ENCODE results near the gene WDSUB1.

The WDSUB1 gene

GRCh38 chr2:159266554-159266953, 19.9 kb downstream of the WDSUB1 start:
- DNase-seq (ENCODE audit: low spot score) = no peak

- no peak for DNase-seq (ENCODE audit: low spot score)
These were observed 21.3 kb downstream of the WDSUB1 start for GRCh38 chr2:159265171-159265576.

DNA sequence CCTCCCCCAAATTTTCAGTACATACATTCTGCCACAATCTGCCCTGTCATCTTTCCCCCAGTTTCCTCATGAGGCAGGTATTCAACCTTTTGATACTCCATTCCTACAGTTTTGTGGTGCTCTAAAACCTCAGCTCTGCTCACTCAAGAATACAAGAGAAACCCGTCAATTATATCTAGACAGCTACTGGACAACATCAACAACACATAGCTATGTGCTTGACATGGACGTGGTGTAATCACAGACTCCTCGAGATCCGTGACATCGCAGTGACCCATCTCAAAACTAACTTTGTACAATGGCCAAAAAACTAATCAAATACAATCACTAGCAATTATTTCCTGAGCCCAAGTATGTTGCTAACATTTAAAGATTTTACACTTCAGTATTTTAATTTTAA, 23.6 kb downstream of the WDSUB1 start:
- no peak for DNase-seq (ENCODE audit: low spot score)

GRCh38 chr2:159262226-159262625, 24.3 kb downstream of the WDSUB1 start:
- no peak for DNase-seq (ENCODE audit: low spot score)

DNA sequence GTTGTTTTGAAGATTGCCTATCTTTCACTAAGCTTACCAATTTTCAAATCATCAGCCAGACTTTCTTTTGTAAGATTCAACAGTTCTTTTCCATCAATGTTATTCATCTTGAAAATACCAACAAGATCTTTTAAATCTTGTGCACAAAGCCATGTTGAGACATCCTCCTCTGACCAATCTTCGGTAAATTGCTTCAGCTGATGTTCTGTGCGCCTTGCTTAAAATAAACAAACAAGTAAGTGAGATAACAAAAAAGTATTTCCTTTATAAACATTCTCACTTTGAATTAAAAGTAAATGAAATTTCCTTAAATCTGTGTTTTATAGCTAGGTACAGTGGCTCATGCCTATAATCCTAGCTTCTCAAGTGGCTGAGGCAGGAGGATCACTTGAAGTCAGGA, 30.3 kb downstream of the WDSUB1 start:
- no peak for DNase-seq (ENCODE audit: low spot score)

- DNase-seq (ENCODE audit: low spot score) = no peak
These were observed 33.6 kb downstream of the WDSUB1 start for GRCh38 chr2:159252905-159253304.

DNA sequence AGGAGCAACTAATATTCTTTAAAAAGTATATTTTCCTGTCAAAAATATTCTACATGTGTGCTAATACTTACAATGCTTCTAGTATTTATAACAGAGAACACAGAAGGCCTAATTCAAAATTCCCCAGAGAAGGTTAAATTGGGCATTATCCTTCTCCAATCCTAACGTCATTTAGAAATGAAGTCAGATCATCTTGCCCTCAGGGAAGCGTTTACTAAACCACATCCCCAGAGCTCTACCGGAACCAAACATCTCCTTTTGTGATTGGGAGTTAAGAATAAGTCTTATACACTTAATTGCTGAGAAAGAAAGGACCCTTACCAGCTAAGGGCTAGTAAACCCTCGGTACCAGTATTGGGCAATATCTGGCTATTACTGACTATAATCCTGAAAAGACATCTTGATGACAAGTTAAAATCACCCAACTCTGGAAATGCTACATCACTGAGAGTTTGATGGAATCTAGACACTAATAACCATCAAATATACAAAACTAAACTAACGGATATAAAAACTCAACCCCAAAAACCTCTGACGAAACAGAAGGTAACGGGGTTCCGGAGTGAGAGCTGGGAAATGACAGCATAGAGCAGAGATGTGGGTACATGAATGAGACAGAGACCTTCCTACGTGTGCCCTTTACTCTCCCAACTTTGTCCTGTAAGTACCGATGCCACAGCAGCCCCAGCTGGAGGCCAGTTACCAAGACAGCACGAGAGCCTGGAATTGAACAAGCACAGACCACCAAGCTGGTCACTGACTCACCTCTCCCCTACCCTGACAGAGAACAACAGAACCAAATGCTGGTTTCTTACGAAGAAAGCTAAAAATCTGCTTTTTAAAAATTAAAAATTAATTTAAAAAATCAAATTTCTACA, 35.0 kb downstream of the WDSUB1 start:
- DNase-seq (ENCODE audit: low spot score) = no peak

DNA sequence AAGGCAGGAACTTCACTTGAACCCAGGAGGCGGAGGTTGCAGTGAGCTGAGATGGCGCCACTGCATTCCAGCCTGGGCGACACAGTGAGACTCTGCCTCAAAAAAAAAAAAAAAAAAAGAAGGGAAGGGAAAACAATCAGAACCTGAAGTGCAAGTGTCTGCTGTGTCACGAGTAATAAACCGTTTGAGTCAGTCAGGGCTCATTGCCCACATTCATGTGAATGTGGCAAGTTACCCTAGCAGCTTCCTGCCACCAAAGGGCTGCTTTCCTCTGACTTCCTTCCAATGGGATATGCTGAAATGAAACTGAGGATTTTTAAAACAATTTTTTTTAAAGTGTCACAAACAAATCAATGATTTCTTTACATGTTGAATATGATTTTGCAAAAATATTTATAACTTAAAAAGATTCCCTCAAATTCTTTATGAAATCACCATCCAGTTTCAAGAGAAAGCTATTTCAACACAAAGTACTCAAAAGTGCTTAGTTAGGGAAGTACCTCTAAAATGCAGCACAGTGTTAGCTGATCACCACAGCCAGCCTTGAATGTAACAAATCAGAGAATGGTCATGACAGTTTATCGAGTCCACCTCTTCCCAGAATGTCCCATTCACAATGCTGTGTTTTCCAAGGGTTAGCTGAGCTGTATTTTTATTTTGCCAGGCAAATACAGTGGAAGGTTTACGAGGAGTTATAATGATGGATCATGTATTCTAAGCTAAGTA, 36.4 kb downstream of the WDSUB1 start:
- DNase-seq (ENCODE audit: low spot score) = no peak

DNA sequence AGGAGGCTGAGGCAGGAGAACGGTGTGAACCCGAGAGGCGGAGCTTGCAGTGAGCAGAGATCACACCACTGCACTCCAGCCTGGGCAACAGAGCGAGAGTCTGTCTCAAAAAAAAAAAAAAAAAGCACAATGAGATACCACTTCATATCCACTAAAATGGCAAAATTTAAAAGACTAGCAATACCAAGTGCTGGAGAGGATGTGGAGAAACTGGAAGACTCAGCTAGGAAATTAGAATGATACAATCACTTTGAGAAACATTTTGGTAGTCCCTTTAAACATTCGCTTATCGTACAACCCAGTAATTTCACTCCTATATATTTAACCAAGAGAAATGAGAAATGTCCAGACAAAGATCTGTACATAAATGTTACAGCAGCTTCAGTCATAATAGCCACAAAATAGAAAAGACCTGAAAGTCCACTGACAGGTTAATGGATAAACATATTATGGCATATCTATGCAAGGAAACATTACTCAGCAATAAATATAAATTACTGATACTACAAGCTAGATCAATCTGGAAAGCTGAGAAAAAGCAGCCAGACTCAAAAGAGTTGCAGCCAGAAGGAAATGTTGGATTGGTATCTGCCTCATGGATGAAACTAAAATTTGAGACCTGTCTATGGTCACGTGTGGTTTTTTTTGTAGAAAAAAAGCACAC, 40.0 kb downstream of the WDSUB1 start:
- DNase-seq (ENCODE audit: low spot score) = no peak

GRCh38 chr2:159243529-159243928, 43.0 kb downstream of the WDSUB1 start:
- no peak for DNase-seq (ENCODE audit: low spot score)

GRCh38 chr2:159234868-159235267, 51.6 kb downstream of the WDSUB1 start:
- no peak for DNase-seq (ENCODE audit: low spot score)

DNA sequence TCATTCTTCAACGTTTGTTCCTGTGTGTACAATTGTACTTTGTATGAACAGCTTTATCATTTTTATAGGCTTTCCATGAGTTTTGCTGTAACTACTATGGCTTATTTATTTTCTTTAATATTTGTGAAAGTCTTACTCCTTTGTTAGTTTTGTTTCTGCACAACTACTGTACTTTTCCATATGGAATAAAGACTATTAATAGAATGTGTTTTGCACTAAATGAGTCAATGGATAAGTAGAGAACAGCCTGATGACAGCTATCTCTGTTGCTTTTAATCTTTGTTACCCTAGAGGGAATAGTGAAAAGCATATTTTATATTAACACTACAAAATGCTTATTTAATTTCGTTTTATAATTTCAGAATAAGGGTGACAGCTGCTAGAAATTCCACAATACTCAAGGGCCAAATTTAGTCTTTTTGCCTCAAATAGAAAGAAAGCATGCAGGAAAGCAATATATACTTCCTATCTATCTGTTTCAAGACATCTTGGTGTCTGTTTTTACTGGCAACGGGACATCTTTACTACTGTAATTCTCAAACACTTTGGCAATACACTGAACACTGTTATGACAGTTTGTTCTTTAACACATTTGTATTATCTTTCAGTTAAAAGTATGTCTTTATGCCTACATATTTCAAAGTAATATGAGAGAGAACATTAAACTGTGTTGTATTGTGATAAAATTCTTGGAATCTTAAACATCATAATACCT, 53.9 kb downstream of the WDSUB1 start:
- DNase-seq (ENCODE audit: low spot score) = no peak

DNA sequence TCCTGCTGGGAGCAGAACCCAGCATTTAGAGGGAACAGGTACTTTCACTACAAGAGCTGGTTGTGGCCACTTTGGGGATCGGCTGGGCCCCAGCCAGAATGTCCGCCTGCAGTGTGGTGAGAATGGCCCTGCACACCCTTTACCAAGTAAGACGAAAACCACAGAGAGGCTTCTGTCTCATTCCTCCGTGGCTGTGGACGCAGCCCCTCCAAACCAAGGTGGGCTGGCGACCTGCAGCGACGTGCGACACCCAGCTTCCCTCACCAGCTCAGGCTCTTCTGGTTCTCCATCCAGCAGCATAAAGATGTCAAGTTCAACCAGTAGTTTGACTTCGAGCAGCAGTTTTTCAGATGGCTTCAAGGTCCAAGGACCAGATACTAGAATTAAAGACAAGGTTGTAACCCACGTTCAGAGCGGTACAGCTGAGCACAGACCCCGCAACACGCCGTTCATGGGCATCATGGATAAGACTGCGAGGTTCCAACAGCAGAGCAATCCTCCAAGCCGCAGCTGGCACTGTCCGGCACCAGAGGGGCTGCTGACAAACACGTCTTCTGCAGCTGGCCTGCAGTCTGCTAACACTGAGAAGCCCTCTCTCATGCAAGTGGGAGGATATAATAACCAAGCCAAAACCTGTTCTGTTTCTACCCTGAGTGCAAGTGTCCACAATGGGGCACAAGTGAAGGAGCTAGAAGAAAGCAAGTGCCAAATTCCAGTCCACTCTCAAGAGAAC, 56.2 kb downstream of the WDSUB1 start:
- no peak for DNase-seq (ENCODE audit: low spot score)

DNA sequence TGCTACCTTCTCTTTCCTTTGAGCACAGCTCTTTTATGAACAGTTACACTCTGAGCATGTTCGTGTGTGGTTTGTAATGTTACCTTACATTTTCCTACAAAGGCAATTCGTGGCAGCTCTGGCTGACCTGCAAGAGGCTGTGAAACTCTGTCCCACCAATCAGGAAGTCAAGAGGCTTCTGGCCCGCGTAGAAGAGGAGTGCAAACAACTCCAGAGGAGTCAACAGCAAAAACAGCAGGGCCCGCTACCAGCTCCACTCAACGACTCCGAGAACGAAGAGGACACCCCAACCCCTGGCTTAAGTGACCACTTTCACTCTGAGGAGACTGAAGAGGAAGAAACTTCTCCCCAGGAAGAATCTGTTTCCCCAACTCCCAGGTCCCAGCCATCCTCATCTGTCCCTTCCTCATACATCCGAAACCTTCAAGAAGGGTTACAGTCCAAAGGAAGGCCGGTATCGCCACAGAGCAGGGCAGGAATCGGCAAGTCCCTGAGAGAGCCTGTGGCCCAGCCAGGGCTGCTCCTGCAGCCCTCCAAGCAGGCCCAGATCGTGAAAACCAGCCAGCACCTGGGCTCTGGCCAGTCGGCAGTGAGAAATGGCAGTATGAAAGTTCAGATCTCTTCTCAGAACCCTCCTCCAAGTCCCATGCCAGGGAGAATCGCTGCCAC, 56.9 kb downstream of the WDSUB1 start:
- no peak for DNase-seq (ENCODE audit: low spot score)

DNA sequence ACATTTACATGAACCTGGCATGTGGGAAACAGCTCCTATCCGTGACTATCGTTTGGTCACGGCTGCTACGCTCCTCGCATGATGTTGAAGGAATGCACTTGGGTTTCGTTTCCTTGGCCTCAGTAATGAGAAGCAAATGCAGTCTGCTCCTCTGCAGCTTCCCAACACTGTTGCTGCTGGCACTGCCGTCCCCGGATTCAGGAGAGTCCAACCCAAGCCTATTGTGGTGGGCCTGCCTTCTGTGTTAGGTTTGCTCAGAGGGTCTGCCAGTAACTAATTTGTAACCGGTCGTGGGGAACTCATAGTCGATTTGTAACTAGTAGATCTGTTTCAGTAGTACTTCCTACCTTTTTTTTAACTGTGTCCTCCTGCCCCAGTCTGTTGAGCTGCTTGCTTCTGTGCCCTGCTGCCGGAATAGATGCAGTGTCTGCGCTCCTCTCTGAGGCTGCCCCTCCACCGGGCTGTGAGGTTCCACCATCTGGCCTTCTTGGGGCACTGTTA, 58.4 kb downstream of the WDSUB1 start:
- no peak for DNase-seq (ENCODE audit: low spot score)

DNA sequence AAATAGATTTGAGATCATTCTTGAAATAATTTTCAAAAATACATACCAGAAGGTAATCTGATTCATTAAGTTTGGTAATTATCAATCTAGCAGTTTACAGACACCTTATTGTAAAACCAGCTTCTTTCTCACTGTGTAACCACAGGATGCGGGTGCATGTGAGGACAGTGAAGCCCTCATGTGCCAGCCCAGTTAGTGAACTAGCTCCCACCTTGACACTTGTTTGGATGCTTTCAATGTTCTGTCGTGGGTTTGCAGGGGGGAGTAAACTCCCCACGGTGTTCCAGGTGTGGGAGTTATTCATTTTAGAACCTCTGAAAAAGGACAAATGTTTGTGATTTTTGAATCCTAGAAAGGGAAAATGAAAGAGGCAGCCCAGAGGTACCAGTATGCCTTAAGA, 59.0 kb downstream of the WDSUB1 start:
- DNase-seq (ENCODE audit: low spot score) = no peak

GRCh38 chr2:159226608-159227385, 59.7 kb downstream of the WDSUB1 start:
- no peak for DNase-seq (ENCODE audit: low spot score)

DNA sequence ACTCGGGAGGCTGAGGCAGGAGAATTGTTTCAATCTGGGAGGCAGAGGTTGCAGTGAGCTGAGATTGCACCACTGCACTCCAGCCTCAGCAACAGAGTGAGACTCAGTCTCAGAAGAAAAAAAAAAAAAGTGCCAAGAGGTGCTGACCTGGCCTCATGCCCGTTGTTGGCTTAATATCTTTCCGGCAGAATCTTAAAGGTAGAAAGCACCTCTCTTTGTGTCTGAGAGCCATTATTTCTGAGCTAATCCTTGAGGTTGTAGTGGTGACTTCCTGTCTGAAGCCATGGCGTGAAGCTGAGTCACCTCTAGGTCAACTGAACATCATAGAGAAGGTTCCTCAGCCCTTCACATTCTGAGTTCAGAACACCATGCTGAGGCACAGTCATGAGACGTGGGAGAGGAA, 60.4 kb downstream of the WDSUB1 start:
- DNase-seq (ENCODE audit: low spot score) = no peak

DNA sequence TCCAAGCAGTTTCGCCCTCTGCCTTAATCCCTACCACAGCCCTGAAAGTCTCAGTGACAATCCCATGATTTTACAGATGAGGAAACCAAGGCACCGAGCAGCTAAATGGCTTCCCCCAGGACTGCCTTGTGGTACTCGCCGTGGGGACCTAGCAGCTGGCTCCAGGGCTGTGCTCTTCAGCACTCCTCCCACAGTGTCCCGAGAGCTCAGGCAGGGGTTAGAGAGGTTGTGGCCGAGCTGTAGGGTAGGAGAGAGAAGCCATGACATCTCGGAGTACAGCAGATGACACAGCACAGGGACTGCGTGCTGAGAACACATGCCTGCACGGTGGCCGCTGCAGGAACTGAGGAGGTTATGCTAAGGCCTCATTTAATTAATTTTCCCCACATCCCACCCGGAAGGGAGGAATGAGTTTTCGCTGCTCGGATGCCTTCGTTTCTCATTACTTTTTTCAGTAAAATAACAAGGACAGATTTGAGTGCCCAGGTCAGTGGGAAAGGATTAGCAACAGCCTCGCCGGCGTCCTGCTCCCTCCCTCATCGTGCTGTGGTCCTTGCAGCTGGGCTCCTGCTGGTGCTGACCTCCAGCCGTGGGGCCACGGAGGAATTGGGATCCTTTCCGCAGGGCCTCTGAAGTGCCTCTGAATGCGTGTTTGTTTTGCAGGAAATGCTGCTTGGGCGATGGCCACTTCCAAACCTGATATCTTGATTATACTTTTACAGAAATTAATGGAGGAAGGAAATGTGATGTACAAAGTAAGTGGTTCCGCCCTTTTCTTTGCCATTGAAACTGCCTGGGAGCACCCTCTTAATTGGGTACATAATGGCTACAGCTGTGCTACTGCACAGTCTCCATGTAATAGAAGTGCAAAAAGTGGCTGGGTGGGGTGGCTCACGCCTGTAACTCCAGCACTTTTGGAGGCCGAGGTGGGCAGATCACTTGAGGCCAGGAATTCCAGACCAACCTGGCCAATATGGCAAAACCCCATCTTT, 61.2 kb downstream of the WDSUB1 start:
- DNase-seq (ENCODE audit: low spot score) = no peak
